LNCaP clone FGC (cell line): ENCODE results near the gene REST.

Experiments used
- DNase-seq: peaks from one replicate; pipeline ENCODE4 v3.0.0-alpha.2; 2011; ENCODE audit warnings: low read depth
- H3K4me3 ChIP-seq: 2 replicates; pipeline ENCODE4 v1.5.1; 2011; ENCODE audit warnings: mild to moderate bottlenecking, low read depth, low read length, control low read depth
- TF ChIP-seq, protein P1 (sequence below): IDR thresholded peaks from 2 replicates; pipeline ENCODE4 v1.5.1; 2012; ENCODE audit warnings: mild to moderate bottlenecking; ENCODE audit not compliant: control insufficient read depth, insufficient read depth; ENCODE audit errors: extremely low read depth

Gene REST

DNA sequence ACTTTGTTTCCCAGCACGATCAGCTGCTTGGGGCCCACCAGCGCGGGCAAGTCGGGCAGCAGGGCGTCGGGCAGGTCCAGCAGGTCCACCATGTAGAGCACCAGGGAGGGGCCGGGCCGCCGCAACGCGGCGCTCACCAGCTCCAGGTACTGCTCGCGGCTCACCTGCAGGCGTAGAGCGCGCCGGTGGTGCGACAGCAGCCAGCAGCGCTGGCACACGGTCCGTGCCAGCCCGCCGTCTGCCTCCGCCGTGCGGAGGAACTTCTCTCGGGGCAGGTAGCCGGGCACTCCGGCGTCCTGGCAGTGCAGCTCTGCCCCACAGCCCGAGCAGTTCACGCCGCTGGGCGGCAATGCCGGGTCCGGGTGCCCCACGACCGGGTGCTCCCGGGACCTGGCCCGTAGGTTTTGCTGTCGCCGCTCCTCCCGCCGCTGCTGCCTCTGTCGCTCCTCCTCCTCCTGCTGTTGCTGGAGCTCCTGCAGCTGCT, 69.2 kb downstream of the REST start:
- TF ChIP-seq, protein P1, sequence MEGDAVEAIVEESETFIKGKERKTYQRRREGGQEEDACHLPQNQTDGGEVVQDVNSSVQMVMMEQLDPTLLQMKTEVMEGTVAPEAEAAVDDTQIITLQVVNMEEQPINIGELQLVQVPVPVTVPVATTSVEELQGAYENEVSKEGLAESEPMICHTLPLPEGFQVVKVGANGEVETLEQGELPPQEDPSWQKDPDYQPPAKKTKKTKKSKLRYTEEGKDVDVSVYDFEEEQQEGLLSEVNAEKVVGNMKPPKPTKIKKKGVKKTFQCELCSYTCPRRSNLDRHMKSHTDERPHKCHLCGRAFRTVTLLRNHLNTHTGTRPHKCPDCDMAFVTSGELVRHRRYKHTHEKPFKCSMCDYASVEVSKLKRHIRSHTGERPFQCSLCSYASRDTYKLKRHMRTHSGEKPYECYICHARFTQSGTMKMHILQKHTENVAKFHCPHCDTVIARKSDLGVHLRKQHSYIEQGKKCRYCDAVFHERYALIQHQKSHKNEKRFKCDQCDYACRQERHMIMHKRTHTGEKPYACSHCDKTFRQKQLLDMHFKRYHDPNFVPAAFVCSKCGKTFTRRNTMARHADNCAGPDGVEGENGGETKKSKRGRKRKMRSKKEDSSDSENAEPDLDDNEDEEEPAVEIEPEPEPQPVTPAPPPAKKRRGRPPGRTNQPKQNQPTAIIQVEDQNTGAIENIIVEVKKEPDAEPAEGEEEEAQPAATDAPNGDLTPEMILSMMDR = peak; percentile 43
- no peak for DNase-seq

GRCh38 chr4:56977321-56978012, 69.8 kb downstream of the REST start, which contains the start of gene NOA1:
TSS of gene NOA1 (minus strand) at chr4:56977606. CDS start at chr4:56977585, 21 bp downstream.
- peak; percentile 98 for DNase-seq
- TF ChIP-seq, protein P1 = no peak
- peak within 1 kb of the TSS; percentile 100 for H3K4me3 ChIP-seq

More for the DNA sequence above, 69.2 kb downstream of the REST start:
- peak overlapping the region; percentile 100 for H3K4me3 ChIP-seq

DNA sequence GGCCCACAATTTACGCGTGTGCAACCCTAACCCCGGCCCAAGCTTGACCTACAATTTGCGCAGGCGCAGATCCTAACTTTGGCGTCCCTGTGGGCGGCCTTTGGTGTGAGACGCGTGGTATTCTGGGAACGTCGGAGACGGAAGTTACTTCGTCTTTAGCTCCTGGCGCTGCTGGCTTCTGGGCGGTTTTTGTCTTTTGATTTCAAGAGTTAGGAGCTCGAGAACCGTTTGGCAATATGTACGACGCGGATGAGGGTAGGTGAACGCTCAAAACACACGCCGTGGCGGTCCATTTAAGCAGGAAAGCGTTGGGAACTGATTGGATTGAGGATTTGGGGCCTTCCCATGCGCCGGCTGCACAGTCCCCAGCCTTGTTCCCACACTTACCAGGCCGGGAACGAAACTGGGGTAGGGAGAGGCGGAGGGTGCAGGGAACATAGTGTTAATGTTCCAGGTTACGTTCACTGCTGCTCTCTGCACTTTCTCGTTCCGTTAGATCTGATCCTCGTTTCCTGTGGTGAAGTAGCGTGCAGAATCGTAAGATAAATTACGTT, 71.1 kb downstream of the REST start, which contains the start of gene POLR2B:
TSS of gene POLR2B (plus strand) at position 147 of the 554 bp plus-strand sequence. CDS start at position 237, 90 bp downstream.
- TF ChIP-seq, protein P1 = no peak
- H3K4me3 ChIP-seq = peak within 1 kb of the TSS; percentile 100
- peak; percentile 94 for DNase-seq

- TF ChIP-seq, protein P1 = no peak
- peak overlapping the region; percentile 100 for H3K4me3 ChIP-seq
- no peak for DNase-seq
Measured at GRCh38 chr4:56979421-56980072, 71.8 kb downstream of the REST start.

DNA sequence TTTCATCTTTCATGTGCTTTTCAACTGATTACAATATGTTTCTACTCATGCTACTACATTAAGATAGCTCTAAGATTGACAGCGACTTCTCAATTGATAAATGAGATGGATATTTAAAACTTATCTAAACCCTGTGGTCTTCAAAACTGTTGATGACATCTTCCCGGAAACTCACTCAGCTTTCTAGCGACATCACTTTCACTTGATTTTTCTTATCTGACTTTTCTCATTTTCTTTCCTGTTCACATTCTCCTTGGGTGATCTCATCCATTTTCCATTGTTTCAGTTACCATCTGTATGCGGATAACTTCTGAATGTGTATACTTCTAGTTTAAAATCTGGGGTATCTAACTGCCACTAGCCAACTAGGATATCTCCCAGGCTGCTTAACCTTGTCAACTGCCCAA, 74.1 kb downstream of the REST start:
- TF ChIP-seq, protein P1 = no peak
- H3K4me3 ChIP-seq = no peak overlapping the region
- DNase-seq = no peak

GRCh38 chr4:56986192-56986591, 78.5 kb downstream of the REST start:
- no peak for DNase-seq
- H3K4me3 ChIP-seq = no peak overlapping the region
- TF ChIP-seq, protein P1 = no peak
